Mesodermal cell (in vitro differentiated cells): ENCODE measurements around the gene MRPL16.
"Not testable (repeated sequence)": the region's sequence is repeated elsewhere in the genome, so short reads cannot be mapped to it uniquely, and the experiment has no call there.

Experiments used
- H3K27ac ChIP-seq: 2 replicates; pipeline ENCODE4 v1.7.0; 2013; ENCODE audit warnings: mild to moderate bottlenecking, low read depth, low read length, moderate library complexity; ENCODE audit not compliant: severe bottlenecking
- H3K36me3 ChIP-seq: 2 replicates; pipeline ENCODE4 v1.7.1; 2013; ENCODE audit warnings: mild to moderate bottlenecking, low read length, moderate library complexity; ENCODE audit not compliant: control insufficient read depth, insufficient read depth
- H3K4me1 ChIP-seq: one replicate; pipeline ENCODE4 v1.7.1; 2013; ENCODE audit warnings: mild to moderate bottlenecking, low read length; ENCODE audit not compliant: insufficient read depth, control insufficient read depth, poor library complexity, severe bottlenecking
- H3K4me3 ChIP-seq: 2 replicates; pipeline ENCODE4 v1.7.0; 2013; ENCODE audit warnings: low read length, control low read depth, mild to moderate bottlenecking; ENCODE audit not compliant: insufficient read depth, poor library complexity, severe bottlenecking; ENCODE audit errors: extremely low read depth
- H3K9me3 ChIP-seq: 2 replicates; pipeline ENCODE4 v1.7.1; 2013; ENCODE audit warnings: mild to moderate bottlenecking, low read length, moderate library complexity; ENCODE audit not compliant: control insufficient read depth
- WGBS, 2 experiments: methylation state at CpG; one replicate each; pipeline ENCODE4 v1.1.5; 2013; ENCODE audit warnings: missing lambda C conversion rate in 2 of 2; ENCODE audit not compliant: insufficient coverage in 2 of 2; 5-methylcytosine and 5-hydroxymethylcytosine counted together

MRPL16 gene

DNA sequence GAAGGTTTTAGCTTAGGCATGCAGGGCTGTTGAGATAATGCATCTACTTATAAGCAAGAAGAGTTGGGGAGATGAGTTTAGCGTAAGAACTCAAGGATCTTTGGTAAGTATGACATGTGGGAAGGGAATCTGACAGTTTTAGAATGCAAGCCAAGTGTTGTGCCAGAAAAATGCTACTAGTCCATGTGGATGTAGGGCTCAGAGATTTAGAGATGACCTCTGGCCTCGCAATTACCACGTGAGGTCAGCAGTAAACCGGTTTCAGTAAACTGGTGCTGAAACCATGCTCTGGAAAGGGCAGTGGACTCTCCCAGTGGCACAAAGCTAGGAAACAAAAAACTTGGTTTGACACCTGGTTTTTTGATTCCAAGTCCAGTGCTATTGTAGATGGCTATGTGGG, 18.9 kb downstream of the MRPL16 start:
- WGBS, 2 experiments, result 89 to 96% methylated on average over 4 of the region's 4 CpGs
- peaks cover 85% of the 10 kb centered on the region for H3K36me3 ChIP-seq
- H3K27ac ChIP-seq, result no peak overlapping the region
- H3K4me1 ChIP-seq, result peaks cover 20% of the 10 kb centered on the region
- no peaks in the 10 kb centered on the region for H3K9me3 ChIP-seq
- no peak overlapping the region for H3K4me3 ChIP-seq

DNA sequence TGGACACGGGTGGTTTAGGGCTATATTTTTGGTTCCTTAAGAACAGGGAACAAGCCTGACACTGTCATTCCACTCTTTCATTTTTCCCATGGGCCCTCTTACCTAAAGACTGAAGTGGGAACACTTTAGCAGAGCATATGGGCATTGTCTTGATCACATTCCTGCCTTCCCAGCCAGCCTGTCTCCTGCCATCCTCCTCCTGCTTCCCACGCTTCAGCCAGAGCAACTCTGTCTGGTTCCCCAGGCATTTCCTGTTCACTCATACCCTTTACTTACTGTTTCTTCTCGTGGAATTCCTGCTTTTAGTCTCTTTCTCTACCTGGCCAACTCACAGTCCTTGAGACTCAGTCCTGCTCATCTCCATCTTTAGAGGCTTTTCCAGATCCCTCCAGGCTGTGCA, 22.8 kb downstream of the MRPL16 start:
- peaks cover 10% of the 10 kb centered on the region for H3K9me3 ChIP-seq
- H3K36me3 ChIP-seq, result peaks cover 65% of the 10 kb centered on the region
- H3K4me1 ChIP-seq, result peaks cover 23% of the 10 kb centered on the region
- peak overlapping the region; percentile 98 for H3K27ac ChIP-seq
- WGBS, 2 experiments, result 61 to 66% methylated on average over 3 of the region's 3 CpGs
- no peak overlapping the region for H3K4me3 ChIP-seq

GRCh38 chr11:59787255-59787588, 23.4 kb downstream of the MRPL16 start:
- Histone ChIP-seq H3K4me1 (peaks cover 23% of the 10 kb centered on the region), H3K36me3 (peaks cover 65% of the 10 kb centered on the region), H3K27ac (peak overlapping the region; percentile 98), H3K4me3 (no peak overlapping the region), H3K9me3 (peaks cover 10% of the 10 kb centered on the region)
- 90 to 91% methylated on average over 4 of the region's 4 CpGs for WGBS, 2 experiments

DNA sequence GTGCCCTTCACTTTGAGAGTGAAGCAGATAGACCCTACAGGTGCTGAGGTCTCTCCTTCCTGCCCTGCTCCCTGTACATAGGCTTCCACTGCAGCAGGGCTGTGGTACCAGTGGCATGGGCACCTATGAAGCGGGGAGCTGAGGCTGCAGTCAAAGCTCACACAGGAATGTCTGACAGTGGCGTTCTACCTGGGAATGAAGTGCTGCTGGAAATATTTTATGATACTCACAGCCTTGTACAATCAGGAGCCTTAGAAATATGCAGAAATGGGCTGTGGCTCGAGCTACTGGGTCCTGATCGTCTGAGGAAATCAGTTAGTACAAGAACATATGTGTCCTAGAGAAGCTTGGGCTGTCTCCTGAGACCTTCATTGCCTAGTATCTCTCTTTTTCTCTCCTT, 24.8 kb downstream of the MRPL16 start:
- Histone ChIP-seq H3K4me1 (peaks cover 23% of the 10 kb centered on the region), H3K27ac (peak overlapping the region; percentile 98), H3K9me3 (peaks cover 10% of the 10 kb centered on the region), H3K36me3 (peaks cover 59% of the 10 kb centered on the region), H3K4me3 (no peak overlapping the region)
- 84 to 90% methylated on average over 2 to 3 of the region's 4 CpGs for WGBS, 2 experiments

- not testable (repeated sequence) for H3K27ac ChIP-seq, H3K4me3 ChIP-seq
- H3K4me1 ChIP-seq, result peaks cover 23% of the 10 kb centered on the region
- H3K36me3 ChIP-seq, result peaks cover 57% of the 10 kb centered on the region
- H3K9me3 ChIP-seq, result peaks cover 10% of the 10 kb centered on the region
- 92 to 97% methylated on average over 3 of the region's 5 CpGs for WGBS, 2 experiments
These were observed 26.1 kb downstream of the MRPL16 start for GRCh38 chr11:59784441-59784840.

- Histone ChIP-seq H3K4me3 (no peak overlapping the region), H3K36me3 (peaks cover 57% of the 10 kb centered on the region), H3K27ac (no peak overlapping the region), H3K9me3 (peaks cover 10% of the 10 kb centered on the region), H3K4me1 (peaks cover 22% of the 10 kb centered on the region)
- WGBS, 2 experiments, result 100% methylated on average over 1 to 2 of the region's 4 CpGs
These were observed 26.9 kb downstream of the MRPL16 start for GRCh38 chr11:59783632-59784090.

DNA sequence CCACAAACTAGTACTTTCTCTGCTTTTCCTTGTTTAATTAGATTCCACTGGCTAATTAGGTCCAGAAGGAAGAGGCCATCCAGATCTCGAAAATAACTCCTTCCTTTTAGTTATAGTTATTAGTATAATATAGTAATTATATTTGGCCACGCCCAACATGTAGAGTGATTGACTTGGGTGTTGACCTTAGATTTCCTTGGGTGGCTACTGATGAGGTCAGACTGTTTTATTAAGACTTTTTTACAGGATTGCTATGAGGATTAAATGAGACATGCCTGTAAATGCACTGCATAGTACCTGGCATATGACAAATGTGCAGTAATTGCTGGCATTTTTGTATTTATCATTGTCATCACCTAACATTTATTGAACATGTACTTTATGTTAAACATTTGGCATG, 28.5 kb downstream of the MRPL16 start:
- no peak overlapping the region for H3K27ac ChIP-seq
- H3K9me3 ChIP-seq, result peaks cover 10% of the 10 kb centered on the region
- peaks cover 10% of the 10 kb centered on the region for H3K4me1 ChIP-seq
- peaks cover 65% of the 10 kb centered on the region for H3K36me3 ChIP-seq
- H3K4me3 ChIP-seq, result no peak overlapping the region
- WGBS, 2 experiments, result 100% methylated on average over 1 of the region's 2 CpGs; no CpG with 5 or more reads in 1 of the 2 experiments

GRCh38 chr11:59779487-59779886, 31.1 kb downstream of the MRPL16 start:
- H3K9me3 ChIP-seq, result peaks cover 10% of the 10 kb centered on the region
- WGBS, 2 experiments, result 80 to 82% methylated on average over 1 of the region's 1 CpG
- no peak overlapping the region for H3K4me3 ChIP-seq
- peaks cover 88% of the 10 kb centered on the region for H3K36me3 ChIP-seq
- peaks cover 15% of the 10 kb centered on the region for H3K4me1 ChIP-seq
- no peak overlapping the region for H3K27ac ChIP-seq

GRCh38 chr11:59778122-59778521, 32.5 kb downstream of the MRPL16 start:
- Histone ChIP-seq H3K4me1 (peaks cover 15% of the 10 kb centered on the region), H3K4me3 (no peak overlapping the region), H3K9me3 (no peaks in the 10 kb centered on the region), H3K27ac (no peak overlapping the region), H3K36me3 (peaks cover 89% of the 10 kb centered on the region)
- 94 to 100% methylated on average over 2 of the region's 2 CpGs for WGBS, 2 experiments

DNA sequence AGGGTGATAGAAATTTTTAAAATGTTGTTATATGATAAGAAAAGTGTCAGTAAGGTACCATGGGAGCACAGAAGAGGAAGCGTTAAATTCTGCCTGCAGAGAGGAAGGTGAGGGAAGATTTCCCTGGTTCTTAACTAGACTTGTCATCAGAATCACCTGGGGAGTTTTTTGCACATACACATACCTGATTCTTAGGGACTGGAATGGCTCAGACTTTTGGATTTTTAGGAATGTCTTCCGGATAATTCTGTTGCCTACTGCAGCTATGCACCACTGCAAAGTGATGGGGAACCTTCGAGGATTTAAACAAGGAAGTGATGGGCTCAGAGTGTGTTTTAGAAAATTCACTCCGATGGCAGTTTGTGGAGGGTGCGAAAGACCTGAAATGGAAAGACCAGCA, 33.5 kb downstream of the MRPL16 start:
- peaks cover 16% of the 10 kb centered on the region for H3K4me1 ChIP-seq
- 91 to 92% methylated on average over 5 of the region's 5 CpGs for WGBS, 2 experiments
- H3K4me3 ChIP-seq, result no peak overlapping the region
- peaks cover 86% of the 10 kb centered on the region for H3K36me3 ChIP-seq
- no peak overlapping the region for H3K27ac ChIP-seq
- no peaks in the 10 kb centered on the region for H3K9me3 ChIP-seq

- H3K9me3 ChIP-seq, result no peaks in the 10 kb centered on the region
- WGBS, 2 experiments, result 88 to 96% methylated on average over 2 to 3 of the region's 5 CpGs
- peaks cover 21% of the 10 kb centered on the region for H3K4me1 ChIP-seq
- H3K27ac ChIP-seq, result no peak overlapping the region
- H3K36me3 ChIP-seq, result peaks cover 80% of the 10 kb centered on the region
- H3K4me3 ChIP-seq, result no peak overlapping the region
These were observed 34.1 kb downstream of the MRPL16 start for GRCh38 chr11:59776210-59777066.
